Measurements from ENCODE around the gene H1-8.

H1-8 gene

DNA sequence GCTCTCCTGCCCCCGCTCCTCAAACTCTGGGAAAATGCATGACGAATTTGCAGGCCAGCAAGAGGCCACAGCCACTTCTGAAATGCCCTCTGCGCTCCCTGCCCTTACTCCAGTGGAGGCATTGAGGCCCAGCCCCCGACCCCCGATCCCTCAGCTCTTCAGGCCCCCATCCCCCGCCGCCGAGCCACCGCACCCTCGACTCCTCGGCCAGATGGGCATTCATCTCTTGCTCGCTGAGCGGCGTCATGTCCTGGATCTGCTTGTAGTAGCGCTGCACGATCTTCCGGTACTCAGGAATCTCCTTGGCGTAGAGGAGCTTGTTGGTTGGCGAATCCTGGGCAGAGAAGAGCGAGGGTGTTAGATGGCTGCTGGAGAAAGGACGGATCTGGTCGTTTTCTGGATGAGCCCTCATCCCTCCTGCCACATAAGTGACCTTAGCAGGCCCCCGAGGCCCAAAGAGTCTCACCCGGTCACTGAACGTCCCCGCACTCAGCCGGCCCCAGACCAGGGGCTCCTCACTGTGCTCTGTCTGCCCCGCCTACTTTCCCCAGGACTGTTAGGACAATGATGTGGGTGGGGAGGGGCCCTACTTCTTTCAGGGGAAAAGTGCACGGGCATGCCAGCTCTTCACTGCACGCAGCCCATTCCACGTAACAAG is 14.0 kb downstream of the H1-8 start:
- no peak for DNase-seq

DNA sequence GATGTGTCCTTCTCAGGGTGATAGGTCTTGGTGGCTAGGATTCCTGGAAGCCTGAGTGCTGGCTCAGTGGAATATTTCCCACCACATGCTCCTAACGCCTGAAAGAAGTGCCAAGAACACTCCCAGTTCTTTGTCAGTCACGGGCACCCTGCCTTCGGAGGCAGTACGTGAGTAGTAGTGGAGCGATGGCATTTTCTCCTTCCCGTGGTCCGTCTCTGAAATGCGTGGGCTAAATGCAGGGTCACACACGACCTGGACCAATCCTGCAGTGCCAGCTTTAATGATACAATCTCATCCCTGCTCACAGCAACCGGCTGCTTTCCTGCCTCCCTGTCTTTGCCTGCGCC is 14.5 kb downstream of the H1-8 start:
- no peak for DNase-seq

GRCh38 chr3:129558081-129558771 is 15.3 kb downstream of the H1-8 start:
- no peak for DNase-seq

DNA sequence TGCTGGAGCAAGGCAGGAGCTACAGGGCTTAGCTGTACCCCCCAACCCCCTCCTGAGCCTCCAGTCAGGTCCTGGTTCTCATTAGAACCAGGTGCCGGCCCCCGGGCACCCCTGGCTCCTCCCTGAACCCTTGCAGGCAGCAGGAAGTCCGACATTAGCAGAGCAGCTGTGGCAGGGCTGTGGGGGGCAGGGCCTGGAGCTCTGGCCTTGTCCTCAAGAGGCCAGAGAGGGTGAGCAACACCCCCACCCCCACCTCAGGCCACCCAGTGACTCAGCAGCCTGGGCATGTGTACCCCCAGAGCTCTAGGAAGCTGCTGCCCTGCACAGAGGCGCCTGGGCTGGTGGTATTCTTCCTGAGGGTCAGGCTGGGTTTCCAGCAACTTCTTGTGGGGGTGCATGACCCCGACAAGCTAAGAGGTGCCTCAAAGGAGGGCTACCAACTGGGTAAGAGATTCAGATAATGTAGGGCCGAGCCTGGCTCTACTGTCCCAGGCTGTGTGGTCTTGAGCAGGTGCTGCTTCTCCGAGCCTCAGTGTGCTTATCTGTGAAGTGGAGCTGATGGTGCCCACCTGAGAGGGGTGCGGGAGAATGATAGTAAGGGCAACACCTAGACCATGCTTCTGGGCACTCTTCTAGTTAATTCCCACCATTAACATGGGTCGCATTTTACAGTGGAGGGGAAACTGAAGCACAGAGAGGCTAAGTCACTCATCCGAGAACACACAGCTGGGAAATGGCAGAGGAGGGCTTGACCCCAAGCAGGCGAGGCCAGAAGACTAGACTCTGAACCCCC is 16.0 kb downstream of the H1-8 start:
- no peak for DNase-seq

- DNase-seq = no peak
Measured at GRCh38 chr3:129559565-129560079, 16.6 kb downstream of the H1-8 start.

GRCh38 chr3:129560269-129560787 is 17.4 kb downstream of the H1-8 start:
- no peak for DNase-seq

DNA sequence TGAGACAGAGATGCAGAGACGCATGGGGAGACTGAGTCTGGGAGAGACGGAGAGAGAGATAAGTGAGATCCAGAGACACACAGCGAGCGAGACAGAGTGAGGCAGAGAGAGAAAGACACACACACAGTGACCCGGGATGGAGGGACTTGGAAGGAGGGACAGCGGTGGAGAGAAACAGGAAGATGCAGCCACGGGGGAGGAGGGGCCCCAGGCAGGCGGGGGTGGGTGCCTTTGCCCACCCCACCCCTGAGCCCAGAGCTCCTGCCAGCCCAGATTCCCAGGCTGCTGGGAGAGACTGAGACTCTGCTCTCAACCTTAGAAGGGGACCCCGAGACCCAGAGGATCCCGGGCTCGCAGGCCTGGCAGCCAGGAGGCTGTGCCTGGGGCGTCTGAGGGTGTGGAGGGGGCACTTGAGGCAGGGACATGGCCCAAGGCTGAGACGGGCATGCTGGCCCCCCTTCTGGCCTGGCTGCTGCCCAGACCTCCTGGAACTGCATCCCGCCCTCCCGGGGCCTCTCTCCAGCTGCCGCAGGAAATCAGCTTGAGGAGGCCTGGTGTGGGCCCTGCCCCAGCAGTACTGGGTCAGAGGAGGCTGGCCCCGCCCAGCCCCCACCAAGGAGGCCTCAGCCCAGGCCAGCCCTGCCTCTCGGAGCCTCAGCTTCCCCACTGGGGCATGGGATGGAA is 18.1 kb downstream of the H1-8 start:
- DNase-seq = no peak

- DNase-seq = no peak
Measured at GRCh38 chr3:129561619-129562248, 18.8 kb downstream of the H1-8 start.

DNA sequence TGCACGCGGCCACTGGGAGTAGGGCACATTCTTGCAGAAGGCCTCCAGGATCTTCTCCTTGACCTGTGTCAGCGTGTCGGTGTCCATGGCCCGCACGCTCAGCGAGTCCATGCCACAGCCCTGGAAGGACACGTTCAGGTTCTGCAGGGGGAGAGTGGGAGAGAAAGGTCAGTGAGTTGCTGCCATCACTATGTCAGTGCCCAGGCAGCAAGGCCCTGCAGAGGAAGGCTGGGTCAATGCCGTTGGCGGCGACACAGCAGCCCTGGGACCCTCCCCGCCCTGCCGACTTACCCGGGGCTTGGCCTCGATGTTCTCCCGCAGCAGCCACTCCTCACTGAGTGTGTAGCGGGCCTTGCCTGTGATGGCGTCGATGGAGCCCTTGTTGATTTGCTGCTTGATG is 19.8 kb downstream of the H1-8 start:
- no peak for DNase-seq

- DNase-seq = no peak
Measured at GRCh38 chr3:129563332-129563731, 20.4 kb downstream of the H1-8 start.

DNA sequence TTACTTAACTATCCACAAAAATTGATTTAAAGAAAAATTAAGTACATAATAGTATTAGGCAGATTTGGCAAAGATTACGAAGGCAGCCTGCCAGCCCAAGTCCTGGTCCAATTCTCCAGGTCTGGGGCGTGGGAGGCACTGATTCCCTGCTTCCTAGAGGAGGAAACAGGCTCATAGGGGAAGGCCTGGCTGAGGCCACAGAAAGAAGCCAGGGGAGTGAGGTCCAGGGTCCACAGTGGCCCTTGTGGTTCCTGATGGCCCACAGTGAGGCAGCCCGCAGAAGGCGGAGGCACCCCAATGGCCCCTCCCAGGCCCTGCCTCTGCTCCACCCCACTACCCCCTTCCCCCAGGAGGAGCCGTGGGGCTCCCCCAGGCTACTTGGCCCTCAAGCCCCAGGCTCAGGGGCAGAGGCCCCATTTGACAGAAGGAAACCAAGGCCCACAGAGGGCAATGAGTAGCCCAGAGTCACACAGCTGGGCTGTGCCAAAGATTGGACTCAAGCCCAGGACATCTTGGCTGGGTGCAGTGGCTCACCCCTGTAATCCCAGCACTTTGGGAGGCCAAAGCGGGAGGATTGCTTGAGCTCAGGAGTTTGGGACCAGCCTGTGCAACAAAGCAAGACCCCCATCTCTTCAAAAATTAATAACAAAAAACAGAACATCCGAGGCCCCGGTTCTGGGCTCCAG is 21.0 kb downstream of the H1-8 start:
- no peak for DNase-seq

DNA sequence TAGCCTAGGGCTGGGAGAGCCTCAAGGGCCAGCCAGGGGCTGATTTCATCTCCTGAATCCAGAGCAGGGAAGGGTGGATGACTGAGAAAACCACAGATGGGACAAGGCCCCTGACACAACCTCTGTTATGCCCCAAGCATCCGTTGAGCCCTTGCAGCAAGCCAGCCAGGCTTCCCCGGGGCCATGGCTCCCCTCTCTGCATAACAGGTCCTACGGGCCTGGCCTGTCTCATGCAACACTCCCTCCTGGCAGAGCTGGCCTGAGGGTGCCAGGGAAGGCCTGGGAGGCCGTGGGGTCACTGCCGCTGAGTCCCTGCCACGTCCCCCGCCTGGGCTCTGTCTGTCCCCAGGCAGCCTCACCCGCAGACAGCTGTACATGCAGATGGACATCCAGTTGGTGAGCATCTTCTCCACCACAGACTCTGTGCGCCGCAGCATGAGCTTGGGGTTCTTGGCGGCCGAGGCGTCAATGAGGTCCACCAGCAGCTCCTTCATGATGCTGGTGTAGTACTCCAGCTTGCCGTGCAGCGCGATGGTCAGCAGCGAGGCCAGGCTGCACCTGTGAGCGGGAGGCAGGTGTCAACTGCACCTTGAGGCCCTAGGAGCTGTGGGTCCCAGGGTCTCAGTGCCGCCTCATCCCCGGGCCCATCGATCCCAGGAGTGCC is 22.1 kb downstream of the H1-8 start:
- DNase-seq = no peak

DNA sequence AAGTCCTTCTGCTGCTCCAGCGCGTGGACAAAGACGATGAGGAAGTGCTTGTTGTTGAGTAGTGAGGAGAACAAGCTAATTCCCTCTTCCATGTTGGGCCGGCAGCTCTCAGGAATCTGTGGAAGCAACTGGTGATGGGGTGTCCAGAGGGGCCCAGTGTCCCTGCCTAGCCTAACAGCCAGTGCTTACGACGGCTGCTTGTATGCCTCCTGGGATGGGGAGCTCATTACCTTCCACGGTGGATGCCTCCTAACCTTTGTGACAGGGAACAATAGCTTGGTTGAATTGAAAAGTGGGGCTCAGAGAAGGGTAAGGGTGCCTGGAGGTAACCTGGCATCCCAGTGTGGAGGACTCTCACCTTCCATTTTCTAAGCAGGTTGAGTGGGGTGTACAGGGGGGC is 22.9 kb downstream of the H1-8 start:
- DNase-seq = no peak

DNA sequence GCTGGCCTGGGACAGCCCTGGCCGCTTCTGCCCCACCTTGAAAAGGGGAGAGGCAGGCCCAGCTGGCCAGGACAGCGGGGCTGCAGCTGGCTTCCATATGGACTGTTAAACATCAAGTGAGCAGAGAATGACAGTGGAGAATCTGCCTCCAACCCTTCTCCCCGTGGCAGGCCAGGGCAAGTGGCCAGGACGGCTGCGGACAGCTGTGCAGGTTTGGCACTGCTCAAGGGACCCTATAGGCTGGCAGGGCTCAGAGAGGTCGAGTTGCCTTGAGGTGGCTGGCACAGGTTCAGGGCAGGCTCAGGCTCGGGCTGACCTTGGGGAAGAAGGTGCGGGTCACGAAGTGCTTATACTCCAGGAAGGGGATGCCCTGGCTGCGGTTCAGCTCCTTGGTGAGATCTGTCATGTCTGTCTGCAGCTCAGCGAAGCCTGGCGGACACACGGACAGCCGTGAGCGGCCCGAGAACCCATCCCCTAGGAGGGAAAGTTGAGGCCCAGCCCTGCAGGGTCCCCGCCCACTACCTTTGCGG is 24.3 kb downstream of the H1-8 start:
- no peak for DNase-seq

DNA sequence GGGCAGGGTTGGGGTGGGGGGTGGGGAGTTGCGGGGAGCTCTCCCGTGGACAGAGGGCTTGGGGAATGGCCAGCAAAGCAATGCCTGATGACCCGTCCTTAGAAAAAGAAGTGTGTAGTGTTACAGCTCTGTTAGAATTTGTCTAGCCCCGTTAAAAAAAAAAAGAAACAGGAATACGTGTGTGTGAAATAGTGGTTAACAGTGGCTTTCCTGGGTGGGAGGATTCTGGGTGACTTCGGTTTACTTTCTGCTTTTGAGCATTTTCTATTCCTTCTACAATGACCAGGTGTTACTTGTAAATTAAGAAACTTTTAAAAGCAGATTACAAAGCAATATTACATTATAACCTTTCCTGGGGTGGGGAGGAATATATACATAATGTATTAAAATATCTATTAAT is 25.0 kb downstream of the H1-8 start:
- DNase-seq = no peak

DNA sequence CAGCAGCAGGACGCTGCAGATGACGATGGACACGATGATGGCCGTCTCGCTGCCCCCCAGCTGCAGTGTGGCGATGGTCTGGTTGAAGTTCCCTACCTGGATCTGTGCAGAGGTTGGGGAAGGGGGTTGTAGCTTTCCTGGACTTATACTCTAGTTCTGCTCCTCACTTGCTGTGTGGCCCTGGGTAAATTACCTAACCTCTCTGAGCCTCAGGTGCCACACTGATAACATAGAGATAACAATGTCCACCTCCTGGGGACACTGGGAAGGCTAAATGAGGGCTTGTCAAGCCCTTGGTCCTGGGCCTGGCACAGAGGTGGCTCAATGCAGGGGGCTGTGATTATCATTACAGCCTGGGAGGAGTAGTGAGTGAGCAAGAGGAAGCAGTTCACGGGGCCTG is 26.9 kb downstream of the H1-8 start:
- no peak for DNase-seq

DNA sequence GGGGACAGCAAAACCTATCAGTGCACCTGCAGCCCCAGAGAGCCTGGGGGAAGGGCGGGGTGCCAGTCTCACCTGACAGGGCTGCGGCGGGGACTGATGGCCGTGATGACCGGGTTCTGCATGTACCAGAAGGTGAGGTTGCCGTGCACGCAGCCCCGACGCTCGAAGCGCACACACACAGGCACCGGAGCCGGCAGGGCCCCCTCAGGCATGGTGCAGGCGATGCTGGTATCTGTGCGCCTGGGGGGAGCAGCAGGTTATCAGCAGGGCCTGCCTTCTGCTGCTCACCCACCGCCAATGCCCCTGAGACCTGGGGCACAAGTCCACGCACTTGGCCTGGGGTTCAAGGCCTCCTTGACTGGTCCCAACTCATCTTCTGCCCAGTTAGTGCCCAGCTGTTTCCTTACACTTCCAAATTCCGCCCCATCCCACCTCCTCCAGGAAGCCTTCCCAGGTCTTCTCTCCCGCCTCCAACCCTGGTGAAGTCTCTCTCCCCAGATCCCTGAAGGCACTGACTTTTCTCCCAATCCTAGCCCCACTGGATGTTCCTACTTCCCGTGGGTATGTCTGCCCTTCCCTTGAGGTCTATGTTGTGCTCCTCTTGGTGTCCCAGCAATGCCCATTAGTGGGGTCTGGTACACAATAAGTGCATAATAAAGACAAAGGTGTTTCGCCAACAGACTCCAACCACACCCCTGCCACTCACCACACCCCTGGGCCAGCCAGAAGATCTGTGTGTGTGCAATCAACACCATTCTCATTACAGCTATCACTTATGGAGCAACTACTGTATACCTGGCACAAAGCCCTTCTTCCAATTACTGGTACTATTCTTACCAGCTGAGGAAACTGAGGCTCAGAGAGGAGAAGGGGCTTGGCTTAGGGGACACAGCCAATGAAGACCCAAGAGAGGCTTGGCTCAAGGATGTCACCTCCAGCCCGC is 28.9 kb downstream of the H1-8 start:
- DNase-seq = no peak

DNA sequence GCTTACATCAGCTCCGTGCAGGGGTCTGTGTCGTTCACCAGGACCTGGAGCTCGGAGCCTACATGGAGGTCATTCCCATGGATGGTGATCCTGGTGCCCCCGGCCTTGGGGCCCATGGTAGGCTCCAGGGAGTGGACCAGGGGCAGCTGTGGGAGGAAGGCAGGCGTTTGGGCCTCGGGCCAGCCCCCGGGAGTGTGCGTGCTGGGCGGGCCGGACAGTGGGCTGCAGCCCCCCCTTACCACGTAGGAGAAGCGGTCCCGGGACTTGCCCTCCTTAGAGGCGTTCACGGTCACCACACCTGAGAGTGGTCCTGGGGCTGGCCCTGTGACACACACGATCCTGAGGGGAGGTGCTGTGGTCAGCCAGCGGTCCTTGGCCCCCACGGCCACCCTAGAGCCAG is 29.6 kb downstream of the H1-8 start:
- DNase-seq = no peak

- DNase-seq = no peak
Measured at GRCh38 chr3:129573493-129573892, 30.5 kb downstream of the H1-8 start.

GRCh38 chr3:129574206-129574605 is 31.2 kb downstream of the H1-8 start:
- no peak for DNase-seq

All from NCI-H1105 (cell line).